ENCODE measurements around the gene TMEM151B. TPM values are rescaled to one million over a fixed set of nuclear protein-coding genes. Genes with fewer than 3 reads are reported as not detected.

Gene TMEM151B
- total RNA-seq, 1 donor from 2014 or later, result 0.09 TPM

DNA sequence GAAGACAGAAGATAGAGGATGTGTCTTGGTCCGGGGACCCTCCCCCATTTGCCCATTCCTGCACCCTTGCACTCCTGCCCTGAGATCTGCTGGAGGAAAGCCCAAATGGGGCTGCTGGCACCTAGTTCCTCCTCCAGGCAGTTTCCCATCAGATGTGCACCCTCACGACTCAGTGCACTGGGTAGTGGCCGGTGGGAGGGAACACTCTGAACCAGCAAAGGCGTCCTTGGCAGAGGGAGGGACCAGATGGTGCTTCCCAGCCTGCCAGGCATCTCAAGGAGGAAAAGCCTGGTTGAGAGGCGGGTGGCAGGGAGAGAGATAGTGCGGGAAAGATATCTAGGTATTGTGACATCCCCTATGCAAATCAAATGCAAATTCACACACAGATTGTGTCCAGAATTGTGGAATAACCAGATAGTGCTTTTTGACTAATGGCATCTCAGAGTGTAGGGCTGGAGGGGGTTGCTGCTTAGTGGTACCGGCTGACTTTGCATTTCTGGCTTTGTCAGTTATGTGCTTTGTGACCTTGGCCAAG lies 19.5 kb downstream of the TMEM151B start:
- H3K27ac ChIP-seq (ENCODE audit: low read depth, low read length), result no peak overlapping the region
- no peaks in the 10 kb centered on the region for H3K4me1 Mint-ChIP-seq (ENCODE audit: low read depth, unreplicated experiment)
- H3K9me3 Mint-ChIP-seq (ENCODE audit: unreplicated experiment), result peaks cover 7% of the 10 kb centered on the region
- peaks cover 88% of the 10 kb centered on the region for H3K27me3 Mint-ChIP-seq (ENCODE audit: low read depth, unreplicated experiment)
- H3K4me1 ChIP-seq (ENCODE audit: insufficient read depth, low read length), result no peaks in the 10 kb centered on the region
- no peak overlapping the region for H3K4me2 ChIP-seq (ENCODE audit: low read length)
- H4K20me1 ChIP-seq (ENCODE audit: insufficient read depth, low read length), result no peaks in the 10 kb centered on the region
- H3K27me3 ChIP-seq (ENCODE audit: insufficient read depth, low read length), result peaks cover 39% of the 10 kb centered on the region
- FAIRE-seq (no peak), DNase-seq (ENCODE audit: low read depth) (no peak)
- H3K9me3 ChIP-seq (ENCODE audit: insufficient read depth, low read depth, low read length), result no peaks in the 10 kb centered on the region
- H2AFZ ChIP-seq (ENCODE audit: low read depth, low read length), result no peak overlapping the region
- TF ChIP-seq EZH2 (IDR thresholded peaks at IDR 0.05; ENCODE audit: insufficient read depth, low read length), result no peak
- TF ChIP-seq CTCF (IDR thresholded peaks at IDR 0.05; ENCODE audit: insufficient read depth, low read depth, low read length), result no peak
- H3K36me3 Mint-ChIP-seq (ENCODE audit: low read depth, unreplicated experiment), result peaks cover 4% of the 10 kb centered on the region
- H3K36me3 ChIP-seq (ENCODE audit: insufficient read depth, low read length), result no peaks in the 10 kb centered on the region
- H3K4me3 Mint-ChIP-seq (ENCODE audit: unreplicated experiment), result no peak overlapping the region
- H3K9ac ChIP-seq (ENCODE audit: low read length), result no peak overlapping the region
- no peak overlapping the region for H3K27ac Mint-ChIP-seq (ENCODE audit: unreplicated experiment)
- no peak overlapping the region for H3K4me3 ChIP-seq (ENCODE audit: insufficient read depth, low read depth, low read length)
- H3K79me2 ChIP-seq (ENCODE audit: insufficient read depth, low read length), result no peaks in the 10 kb centered on the region

DNA sequence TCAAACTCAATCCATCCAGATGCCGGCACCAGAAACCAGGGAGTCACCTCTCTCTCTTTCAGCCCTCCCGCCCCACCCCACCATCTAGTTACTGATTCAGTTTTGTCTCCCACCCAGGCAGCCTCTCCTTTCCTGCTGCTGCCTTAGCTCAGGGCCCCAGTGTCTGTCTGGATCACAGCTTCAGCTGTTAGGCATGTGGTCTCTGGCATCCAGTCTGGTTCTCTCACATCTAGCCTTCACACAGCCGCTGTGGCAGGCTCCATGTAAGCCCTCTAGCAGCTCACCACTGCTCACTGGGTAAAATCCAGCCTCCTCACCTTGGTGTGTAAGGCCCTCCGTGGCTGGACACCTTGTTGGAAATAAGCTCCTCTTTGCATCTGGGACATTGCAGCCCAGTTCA lies 21.6 kb downstream of the TMEM151B start:
- Mint-ChIP-seq H3K27me3 (ENCODE audit: low read depth, unreplicated experiment) (peaks cover 87% of the 10 kb centered on the region), H3K4me1 (ENCODE audit: low read depth, unreplicated experiment) (no peaks in the 10 kb centered on the region), H3K27ac (ENCODE audit: unreplicated experiment) (no peak overlapping the region), H3K36me3 (ENCODE audit: low read depth, unreplicated experiment) (peaks cover 3% of the 10 kb centered on the region), H3K4me3 (ENCODE audit: unreplicated experiment) (no peak overlapping the region), H3K9me3 (ENCODE audit: unreplicated experiment) (peaks cover 7% of the 10 kb centered on the region)
- TF ChIP-seq CTCF (IDR thresholded peaks at IDR 0.05; ENCODE audit: insufficient read depth, low read depth, low read length) (no peak), EZH2 (IDR thresholded peaks at IDR 0.05; ENCODE audit: insufficient read depth, low read length) (no peak)
- H3K27ac ChIP-seq (ENCODE audit: low read depth, low read length), result no peak overlapping the region
- H3K27me3 ChIP-seq (ENCODE audit: insufficient read depth, low read length), result peaks cover 52% of the 10 kb centered on the region
- DNase-seq (ENCODE audit: low read depth), result no peak
- H3K9me3 ChIP-seq (ENCODE audit: insufficient read depth, low read depth, low read length), result peaks cover 3% of the 10 kb centered on the region
- no peaks in the 10 kb centered on the region for H3K36me3 ChIP-seq (ENCODE audit: insufficient read depth, low read length)
- FAIRE-seq, result no peak
- peaks cover 2% of the 10 kb centered on the region for H3K4me1 ChIP-seq (ENCODE audit: insufficient read depth, low read length)
- no peak overlapping the region for H2AFZ ChIP-seq (ENCODE audit: low read depth, low read length)
- no peak overlapping the region for H3K4me2 ChIP-seq (ENCODE audit: low read length)
- H4K20me1 ChIP-seq (ENCODE audit: insufficient read depth, low read length), result peaks cover 2% of the 10 kb centered on the region
- H3K9ac ChIP-seq (ENCODE audit: low read length), result no peak overlapping the region
- H3K4me3 ChIP-seq (ENCODE audit: insufficient read depth, low read depth, low read length), result no peak overlapping the region
- no peaks in the 10 kb centered on the region for H3K79me2 ChIP-seq (ENCODE audit: insufficient read depth, low read length)

DNA sequence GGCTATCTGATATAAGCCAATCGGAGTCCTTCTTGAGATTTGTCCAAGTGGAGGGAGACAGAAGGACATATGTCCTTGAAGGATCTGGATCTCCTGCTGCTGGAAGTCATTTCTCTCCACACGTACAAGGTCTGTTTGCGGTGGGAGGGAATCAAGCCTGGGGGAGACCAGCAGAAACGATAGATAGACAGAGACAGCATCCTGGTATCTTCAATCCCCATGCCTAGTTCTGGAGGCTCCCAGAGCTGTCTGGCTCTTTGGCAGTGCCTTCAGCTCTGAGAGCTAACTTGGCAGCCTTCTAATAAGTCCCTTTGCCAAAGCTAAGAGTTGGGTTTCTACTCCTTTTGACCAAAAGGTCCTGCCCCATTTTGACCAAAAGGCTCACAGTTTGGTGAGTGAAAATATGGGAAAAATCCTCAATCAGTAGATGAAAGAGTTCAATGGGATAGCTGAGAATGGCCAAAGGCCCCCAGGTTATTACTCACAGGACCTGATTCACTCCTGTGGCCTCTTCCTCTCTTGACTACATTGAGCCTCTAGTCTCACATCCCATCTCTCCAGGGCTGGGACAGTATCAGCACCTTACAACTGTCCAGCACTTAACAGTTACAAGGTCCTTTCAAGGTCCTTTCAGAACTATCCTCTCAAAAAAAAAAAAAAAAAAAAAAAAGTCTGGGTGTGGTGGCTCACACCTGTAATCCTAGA lies 22.6 kb downstream of the TMEM151B start:
- H3K4me3 ChIP-seq (ENCODE audit: insufficient read depth, low read depth, low read length), result no peak overlapping the region
- TF ChIP-seq CTCF (IDR thresholded peaks at IDR 0.05; ENCODE audit: insufficient read depth, low read depth, low read length) (no peak), EZH2 (IDR thresholded peaks at IDR 0.05; ENCODE audit: insufficient read depth, low read length) (no peak)
- peaks cover 5% of the 10 kb centered on the region for H4K20me1 ChIP-seq (ENCODE audit: insufficient read depth, low read length)
- no peak overlapping the region for H3K4me2 ChIP-seq (ENCODE audit: low read length)
- peaks cover under 1% of the 10 kb centered on the region for H3K4me1 Mint-ChIP-seq (ENCODE audit: low read depth, unreplicated experiment)
- no peak overlapping the region for H3K27ac Mint-ChIP-seq (ENCODE audit: unreplicated experiment)
- H3K27me3 ChIP-seq (ENCODE audit: insufficient read depth, low read length), result peaks cover 56% of the 10 kb centered on the region
- no peak for DNase-seq (ENCODE audit: low read depth)
- no peak overlapping the region for H3K4me3 Mint-ChIP-seq (ENCODE audit: unreplicated experiment)
- H3K9ac ChIP-seq (ENCODE audit: low read length), result no peak overlapping the region
- peaks cover 81% of the 10 kb centered on the region for H3K27me3 Mint-ChIP-seq (ENCODE audit: low read depth, unreplicated experiment)
- peaks cover 7% of the 10 kb centered on the region for H3K9me3 Mint-ChIP-seq (ENCODE audit: unreplicated experiment)
- peaks cover 3% of the 10 kb centered on the region for H3K9me3 ChIP-seq (ENCODE audit: insufficient read depth, low read depth, low read length)
- H2AFZ ChIP-seq (ENCODE audit: low read depth, low read length), result no peak overlapping the region
- no peaks in the 10 kb centered on the region for H3K36me3 ChIP-seq (ENCODE audit: insufficient read depth, low read length)
- peaks cover 10% of the 10 kb centered on the region for H3K4me1 ChIP-seq (ENCODE audit: insufficient read depth, low read length)
- H3K36me3 Mint-ChIP-seq (ENCODE audit: low read depth, unreplicated experiment), result peaks cover 2% of the 10 kb centered on the region
- H3K79me2 ChIP-seq (ENCODE audit: insufficient read depth, low read length), result no peaks in the 10 kb centered on the region
- no peak overlapping the region for H3K27ac ChIP-seq (ENCODE audit: low read depth, low read length)
- no peak for FAIRE-seq

Measured in astrocyte (in vitro differentiated cells and primary cell).